ENCODE results near the gene MAGI2.
"Not testable (repeated sequence)": the region's sequence is repeated elsewhere in the genome, so short reads cannot be mapped to it uniquely, and the experiment has no call there.

Gene MAGI2

GRCh38 chr7:78346827-78347226 lies 1106.6 kb downstream of the MAGI2 start:
- no peak overlapping the region for H3K4me3 ChIP-seq (ENCODE audit: low read length)
- TF ChIP-seq ZNF274 (IDR thresholded peaks at IDR 0.05; ENCODE audit: low read depth, low read length): no peak

DNA sequence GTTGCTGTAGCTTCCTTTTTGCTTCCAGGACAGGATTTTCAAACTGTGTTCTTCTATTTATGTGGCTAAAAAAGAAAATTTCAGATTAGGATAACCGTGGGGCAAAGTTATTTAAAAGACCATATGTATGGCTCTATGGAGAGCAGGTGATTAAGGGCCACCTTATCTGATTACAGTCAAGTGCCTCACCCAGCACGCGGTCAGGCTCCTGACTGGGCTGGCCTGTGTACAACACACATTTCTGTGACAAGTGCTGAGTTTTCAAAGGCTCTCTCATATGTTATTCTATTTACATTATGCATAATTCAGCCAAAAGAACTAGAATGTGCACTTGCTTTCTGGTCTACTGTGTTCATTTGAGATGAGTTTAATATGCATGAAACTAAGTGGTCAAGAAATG lies 1107.5 kb downstream of the MAGI2 start:
- TF ChIP-seq ZNF274 (IDR thresholded peaks at IDR 0.05; ENCODE audit: low read depth, low read length): no peak
- H3K4me3 ChIP-seq (ENCODE audit: low read length): no peak overlapping the region

GRCh38 chr7:78345293-78345911 lies 1108.1 kb downstream of the MAGI2 start:
- no peak for TF ChIP-seq ZNF274 (IDR thresholded peaks at IDR 0.05; ENCODE audit: low read depth, low read length)

DNA sequence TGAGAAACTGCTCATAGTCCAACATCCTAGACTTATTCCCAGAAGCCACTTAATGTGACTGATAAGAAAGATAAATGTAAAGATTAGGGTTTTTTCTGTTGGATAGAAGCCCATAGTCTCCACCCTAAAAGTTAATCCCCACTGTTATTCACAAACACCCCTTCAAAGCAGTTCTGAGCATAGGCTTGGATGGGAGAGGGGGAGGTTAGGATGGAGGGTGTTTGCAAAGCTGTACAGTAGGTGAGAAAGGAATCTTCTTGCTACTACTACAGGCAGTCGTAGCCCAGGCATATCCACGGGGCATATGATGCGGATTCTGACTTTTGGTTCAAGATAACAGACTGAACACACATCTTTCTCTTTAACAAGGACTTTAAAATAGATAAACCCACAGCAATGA lies 1119.0 kb downstream of the MAGI2 start:
- no peak overlapping the region for H3K4me3 ChIP-seq (ENCODE audit: low read length)
- TF ChIP-seq ZNF274 (IDR thresholded peaks at IDR 0.05; ENCODE audit: low read depth, low read length): no peak

More at GRCh38 chr7:78345293-78345911, 1108.1 kb downstream of the MAGI2 start:
- no peak overlapping the region for H3K4me3 ChIP-seq (ENCODE audit: low read length)

DNA sequence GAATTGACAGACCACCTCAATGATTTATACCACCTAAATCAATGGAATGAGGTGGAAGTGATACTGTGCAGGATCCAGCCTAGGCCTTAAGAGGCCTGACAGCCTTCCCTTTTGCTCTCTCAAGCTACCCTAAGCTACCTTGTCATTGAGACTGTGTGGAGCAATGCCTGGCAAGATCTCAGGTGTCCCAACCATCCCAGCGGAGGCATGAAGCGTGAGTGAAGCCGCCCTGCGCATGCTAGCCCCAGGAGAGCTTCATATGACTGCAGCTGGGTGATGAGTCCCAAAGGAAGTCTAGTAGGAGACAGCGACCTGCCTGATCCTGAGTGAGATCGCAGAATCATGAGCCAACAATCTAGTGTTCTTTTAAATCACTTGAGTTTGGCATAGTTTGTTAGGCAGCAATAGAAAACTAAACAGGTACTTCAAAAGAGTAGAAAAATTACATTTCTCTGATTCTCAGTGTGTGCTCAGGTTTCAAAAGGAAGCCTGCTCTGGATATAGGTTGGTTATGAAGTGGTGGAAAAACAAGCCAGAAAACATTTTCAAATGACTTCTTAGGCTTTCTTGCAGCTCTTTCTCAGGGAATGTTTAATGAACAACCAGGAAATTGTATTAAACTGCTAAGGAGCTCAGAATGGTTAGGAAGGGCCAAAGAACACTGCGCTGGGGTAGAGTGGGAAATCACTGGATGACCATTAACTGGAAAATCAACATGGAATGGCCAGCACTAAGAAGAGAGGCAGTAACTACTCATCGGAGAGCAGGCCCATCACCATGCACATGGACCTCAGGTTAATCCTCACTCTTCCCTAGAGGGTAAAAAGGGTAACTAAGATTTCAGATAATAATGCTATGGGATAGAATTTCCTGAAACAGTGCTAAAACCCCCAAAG lies 1119.7 kb downstream of the MAGI2 start:
- H3K4me3 ChIP-seq (ENCODE audit: low read length): no peak overlapping the region
- TF ChIP-seq ZNF274 (IDR thresholded peaks at IDR 0.05; ENCODE audit: low read depth, low read length): no peak

- TF ChIP-seq ZNF274 (IDR thresholded peaks at IDR 0.05; ENCODE audit: low read depth, low read length): no peak
- no peak overlapping the region for H3K4me3 ChIP-seq (ENCODE audit: low read length)
Observed at GRCh38 chr7:78329001-78329655, 1124.3 kb downstream of the MAGI2 start.

- no peak for TF ChIP-seq ZNF274 (IDR thresholded peaks at IDR 0.05; ENCODE audit: low read depth, low read length)
- no peak overlapping the region for H3K4me3 ChIP-seq (ENCODE audit: low read length)
Observed at GRCh38 chr7:78327718-78328117, 1125.7 kb downstream of the MAGI2 start.

DNA sequence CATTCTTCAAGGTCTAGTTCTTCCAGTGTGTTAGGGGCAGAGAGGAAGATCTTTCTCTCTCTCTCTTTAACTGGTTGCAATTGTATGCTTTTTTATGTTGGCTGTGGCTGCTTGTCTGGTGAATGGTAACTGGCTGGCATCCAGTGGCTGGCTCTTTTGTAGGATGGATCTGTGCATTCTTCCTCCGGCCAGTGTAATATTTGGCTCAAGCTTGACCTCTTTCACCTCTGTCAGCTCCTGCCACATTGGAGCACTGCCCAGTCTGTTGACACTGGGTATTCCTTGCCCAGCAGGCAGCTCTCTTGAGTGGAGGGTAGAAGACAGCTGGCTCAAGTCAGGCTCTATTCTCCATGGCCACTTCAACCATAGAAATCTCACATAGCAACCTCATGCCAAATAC lies 1126.6 kb downstream of the MAGI2 start:
- TF ChIP-seq ZNF274 (IDR thresholded peaks at IDR 0.05; ENCODE audit: low read depth, low read length): no peak
- H3K4me3 ChIP-seq (ENCODE audit: low read length): no peak overlapping the region

GRCh38 chr7:78326189-78326588 lies 1127.3 kb downstream of the MAGI2 start:
- no peak for TF ChIP-seq ZNF274 (IDR thresholded peaks at IDR 0.05; ENCODE audit: low read depth, low read length)
- H3K4me3 ChIP-seq (ENCODE audit: low read length): no peak overlapping the region

DNA sequence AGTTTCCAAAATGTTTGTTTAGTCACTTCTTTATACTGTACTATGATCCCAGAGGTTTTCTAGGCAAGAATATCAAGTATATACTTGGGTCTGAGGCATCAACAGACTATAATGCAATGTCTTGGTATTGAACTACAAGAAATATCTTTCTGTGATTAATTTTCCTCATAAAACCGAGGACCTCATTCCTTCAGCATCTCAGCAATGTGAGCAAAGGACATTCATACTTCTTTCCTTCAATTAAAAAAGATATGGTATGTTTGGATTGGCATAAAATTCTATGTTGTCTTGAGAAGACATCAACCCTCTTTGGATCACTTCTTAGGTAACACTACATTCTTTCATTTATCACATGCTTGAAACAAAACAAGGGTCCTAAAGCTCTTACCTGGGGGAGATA lies 1130.3 kb downstream of the MAGI2 start:
- TF ChIP-seq ZNF274 (IDR thresholded peaks at IDR 0.05; ENCODE audit: low read depth, low read length): no peak
- H3K4me3 ChIP-seq (ENCODE audit: low read length): no peak overlapping the region

DNA sequence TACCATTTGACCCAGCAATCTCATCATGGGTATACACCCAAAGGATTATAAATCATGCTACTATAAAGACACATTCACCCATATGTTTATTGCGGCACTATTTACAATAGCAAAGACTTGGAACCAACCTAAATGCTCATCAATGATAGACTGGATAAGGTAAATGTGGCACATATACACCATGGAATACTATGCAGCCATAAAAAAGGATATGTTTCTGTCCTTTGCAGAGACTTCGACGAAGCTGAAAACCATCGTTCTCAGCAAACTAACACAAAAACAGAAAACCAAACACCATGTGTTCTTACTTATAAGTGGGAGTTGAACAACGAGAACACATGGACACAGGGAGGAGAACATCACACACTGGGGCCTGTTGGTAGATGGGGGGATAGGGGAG lies 1131.2 kb downstream of the MAGI2 start:
- not testable (repeated sequence) for H3K4me3 ChIP-seq (ENCODE audit: low read length)

DNA sequence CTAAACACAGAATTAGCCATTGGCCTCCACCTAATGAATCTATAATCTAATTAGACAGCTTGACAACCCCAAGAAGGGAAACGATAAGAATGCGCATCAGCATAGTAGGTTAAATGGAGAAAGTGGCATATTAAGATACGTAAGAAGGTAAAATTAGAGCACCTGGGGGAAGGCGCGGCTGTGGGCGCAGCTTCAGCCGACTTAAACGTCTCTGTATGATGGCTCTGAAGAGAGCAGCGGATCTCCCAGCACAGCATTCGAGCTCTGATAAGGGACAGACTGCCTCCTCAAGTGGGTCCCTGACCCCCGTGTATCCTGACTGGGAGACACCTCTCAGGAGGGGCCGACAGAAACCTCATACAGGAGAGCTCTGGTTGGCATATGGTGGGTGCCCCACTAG lies 1136.1 kb downstream of the MAGI2 start:
- TF ChIP-seq ZNF274 (IDR thresholded peaks at IDR 0.05; ENCODE audit: low read depth, low read length): no peak
- H3K4me3 ChIP-seq (ENCODE audit: low read length): no peak overlapping the region

DNA sequence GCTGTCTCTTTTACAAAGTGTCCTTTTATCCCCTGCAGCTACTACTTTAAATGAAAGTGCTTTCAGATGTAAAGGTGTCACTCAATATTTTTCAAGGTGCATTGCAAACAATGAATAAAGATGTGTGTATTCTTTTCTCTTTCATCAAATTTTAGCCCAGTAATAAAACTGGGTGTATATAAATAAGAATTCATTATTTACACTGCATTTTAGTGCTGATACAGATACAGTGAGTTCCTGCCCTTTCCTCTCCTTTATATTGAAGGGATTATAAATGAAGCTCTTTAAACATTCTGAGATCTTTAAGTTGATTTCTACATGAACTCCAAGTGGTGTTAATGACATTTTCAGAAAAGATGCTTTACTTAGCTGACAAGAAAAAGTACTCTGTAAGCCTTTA lies 1137.4 kb downstream of the MAGI2 start:
- no peak overlapping the region for H3K4me3 ChIP-seq (ENCODE audit: low read length)
- TF ChIP-seq ZNF274 (IDR thresholded peaks at IDR 0.05; ENCODE audit: low read depth, low read length): no peak

GRCh38 chr7:78315119-78315518 lies 1138.3 kb downstream of the MAGI2 start:
- TF ChIP-seq ZNF274 (IDR thresholded peaks at IDR 0.05; ENCODE audit: low read depth, low read length): no peak
- no peak overlapping the region for H3K4me3 ChIP-seq (ENCODE audit: low read length)

- no peak overlapping the region for H3K4me3 ChIP-seq (ENCODE audit: low read length)
- no peak for TF ChIP-seq ZNF274 (IDR thresholded peaks at IDR 0.05; ENCODE audit: low read depth, low read length)
Observed at GRCh38 chr7:78311181-78311580, 1142.3 kb downstream of the MAGI2 start.
